Measurements from ENCODE around the gene UGCG.

Gene UGCG

GRCh38 chr9:111965566-111966019, 69.0 kb downstream of the UGCG start:
- TF ChIP-seq CTCF (IDR thresholded peaks at IDR 0.05), result no peak
- no peak for TF ChIP-seq ZFX (IDR thresholded peaks at IDR 0.05; ENCODE audit: borderline replicate concordance)
- H3K27ac ChIP-seq, result no peak overlapping the region

GRCh38 chr9:111966124-111966723, 69.6 kb downstream of the UGCG start:
- TF ChIP-seq ZFX (IDR thresholded peaks at IDR 0.05; ENCODE audit: borderline replicate concordance), result no peak
- no peak for TF ChIP-seq CTCF (IDR thresholded peaks at IDR 0.05)
- H3K27ac ChIP-seq, result no peak overlapping the region

DNA sequence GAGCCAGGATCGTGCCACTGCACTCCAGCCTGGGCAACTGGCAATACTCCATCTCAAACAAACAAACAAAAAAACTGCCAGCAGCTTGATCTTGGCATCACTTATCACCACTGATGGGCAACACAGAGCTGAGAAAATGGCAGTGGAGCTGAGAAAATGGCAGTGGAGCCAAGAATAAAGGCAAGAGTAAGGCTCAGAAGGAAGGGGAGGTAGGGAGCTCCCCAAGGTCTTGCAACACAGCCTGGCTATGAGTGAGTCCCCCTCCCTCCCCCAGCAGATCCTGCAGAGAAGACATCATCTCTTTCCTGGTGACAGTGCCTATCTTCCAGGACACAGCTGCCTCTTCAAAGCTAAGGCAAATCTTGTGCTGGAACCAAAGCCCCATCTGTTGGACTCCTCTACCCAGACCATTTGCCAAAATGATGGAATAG, 70.3 kb downstream of the UGCG start:
- no peak for TF ChIP-seq CTCF (IDR thresholded peaks at IDR 0.05)
- no peak for TF ChIP-seq ZFX (IDR thresholded peaks at IDR 0.05; ENCODE audit: borderline replicate concordance)
- H3K27ac ChIP-seq, result no peak overlapping the region

- H3K27ac ChIP-seq, result no peak overlapping the region
- TF ChIP-seq ZFX (IDR thresholded peaks at IDR 0.05; ENCODE audit: borderline replicate concordance), result no peak
- no peak for TF ChIP-seq CTCF (IDR thresholded peaks at IDR 0.05)
These were observed 71.0 kb downstream of the UGCG start for GRCh38 chr9:111967621-111968020.

GRCh38 chr9:111969061-111969460, 72.4 kb downstream of the UGCG start:
- no peak overlapping the region for H3K27ac ChIP-seq
- TF ChIP-seq CTCF (IDR thresholded peaks at IDR 0.05), result no peak
- TF ChIP-seq ZFX (IDR thresholded peaks at IDR 0.05; ENCODE audit: borderline replicate concordance), result no peak

- TF ChIP-seq CTCF (IDR thresholded peaks at IDR 0.05), result no peak
- H3K27ac ChIP-seq, result no peak overlapping the region
These were observed 73.0 kb downstream of the UGCG start for GRCh38 chr9:111969622-111970021.

- H3K27ac ChIP-seq, result no peak overlapping the region
- TF ChIP-seq ZFX (IDR thresholded peaks at IDR 0.05; ENCODE audit: borderline replicate concordance) (no peak), CTCF (IDR thresholded peaks at IDR 0.05) (no peak)
These were observed 74.2 kb downstream of the UGCG start for GRCh38 chr9:111970827-111971226.
